Keratinocyte (primary cell): ENCODE measurements around the gene SLC1A2. TPM values are rescaled to one million over a fixed set of nuclear protein-coding genes. Genes with fewer than 3 reads are reported as not detected.
A peak's percentile ranks its signal among the peaks of the same experiment; 100 is the strongest.

Experiments
- DNase-seq: peaks from one replicate; pipeline ENCODE4 v3.0.0-alpha.2; 2011; ENCODE audit warnings: low read depth, missing footprints, low spot score
- FAIRE-seq: peaks from 2 replicates; lab custom pipeline; 2011; peaks lifted over from hg19 to GRCh38; lab: Jason Lieb, UNC
- H2AFZ ChIP-seq: 2 replicates; pipeline ENCODE4 v1.6.0; 2012; ENCODE audit warnings: low read length, control low read depth, inconsistent platforms; ENCODE audit not compliant: control insufficient read depth
- H3K27ac ChIP-seq: 2 replicates; pipeline ENCODE4 v1.5.1; 2011; ENCODE audit warnings: low read length; ENCODE audit not compliant: control insufficient read depth, insufficient read depth
- H3K27me3 ChIP-seq: 3 replicates; pipeline ENCODE4 v1.6.0; 2011; ENCODE audit warnings: low read length; ENCODE audit not compliant: control insufficient read depth, insufficient read depth; ENCODE audit errors: extremely low read depth
- H3K36me3 ChIP-seq, 2 experiments: 2 replicates in 1 of 2; 3 replicates in 1 of 2; pipeline ENCODE4 v1.5.1; 2011; ENCODE audit warnings: low read length in 2 of 2, mild to moderate bottlenecking in 1 of 2; ENCODE audit not compliant: control insufficient read depth in 2 of 2, insufficient read depth in 2 of 2; ENCODE audit errors: extremely low read depth in 1 of 2
- H3K4me1 ChIP-seq: 3 replicates; pipeline ENCODE4 v1.5.1; 2011; ENCODE audit warnings: low read length; ENCODE audit not compliant: control insufficient read depth, insufficient read depth; ENCODE audit errors: extremely low read depth
- H3K4me2 ChIP-seq: 3 replicates; pipeline ENCODE4 v1.6.0; 2011; ENCODE audit warnings: low read depth, low read length; ENCODE audit not compliant: control insufficient read depth, insufficient read depth; ENCODE audit errors: extremely low read depth
- H3K4me3 ChIP-seq, 3 experiments: fragments of 200-600 bp in 1 of 3; sonication (generic) in 1 of 3; 2 replicates in 2 of 3; 3 replicates in 1 of 3; pipeline ENCODE4 v1.5.1; 2011 to 2016; ENCODE audit warnings: low read length in 3 of 3, mild to moderate bottlenecking in 3 of 3, control low read depth in 2 of 3, inconsistent platforms in 1 of 3, low read depth in 1 of 3, mixed read lengths in 1 of 3, mixed run types in 1 of 3, moderate library complexity in 1 of 3; ENCODE audit not compliant: control insufficient read depth in 2 of 3, insufficient read depth in 2 of 3; ENCODE audit errors: extremely low read depth in 1 of 3
- H3K79me2 ChIP-seq: 2 replicates; pipeline ENCODE4 v1.6.0; 2012; ENCODE audit warnings: low read length; ENCODE audit not compliant: control insufficient read depth, insufficient read depth
- H3K9ac ChIP-seq: 3 replicates; pipeline ENCODE4 v1.6.0; 2011; ENCODE audit warnings: low read length; ENCODE audit not compliant: control insufficient read depth, insufficient read depth; ENCODE audit errors: extremely low read depth
- H3K9me1 ChIP-seq: 3 replicates; pipeline ENCODE4 v1.6.0; 2011; ENCODE audit warnings: low read length; ENCODE audit not compliant: control insufficient read depth, insufficient read depth; ENCODE audit errors: extremely low read depth
- H3K9me3 ChIP-seq: 2 replicates; pipeline ENCODE4 v1.5.1; 2012; ENCODE audit warnings: low read depth, low read length; ENCODE audit not compliant: control insufficient read depth
- H4K20me1 ChIP-seq: 3 replicates; pipeline ENCODE4 v1.6.0; 2011; ENCODE audit warnings: low read length; ENCODE audit not compliant: control insufficient read depth, insufficient read depth; ENCODE audit errors: extremely low read depth
- EZH2 ChIP-seq: IDR thresholded peaks from one replicate; pipeline ENCODE4 v1.6.1; 2012; ENCODE audit warnings: inconsistent platforms, mild to moderate bottlenecking, low read length, moderate library complexity
- dilution Hi-C: fragments of 300-500 bp; cut with MboI; formaldehyde crosslinking; loops from one replicate; pipeline ENCODE4 v1.7.0; 2020; ENCODE audit warnings: low sequenced_read_pairs; ENCODE audit not compliant: extremely low pct_ligation_motif_present
- polyA plus RNA-seq, 5 experiments: library from polyadenylated mRNA; depleted of rRNA in 3 of 5; stranded (reverse) in 3 of 5; stranded (forward) in 1 of 5; unstranded in 1 of 5; fragments of >200 nt; gene quantifications; 1 replicate in 1 of 5; 2 replicates in 3 of 5; 3 replicates in 1 of 5; pipeline versions ENCODE4 v1.2.1 to v1.2.3, GENCODE V29; 2011 to 2012; ENCODE audit warnings: missing spikeins in 2 of 5, low read depth in 1 of 5, low replicate concordance in 1 of 5
- TF ChIP-seq, protein P1 (sequence below), 3 experiments: IDR thresholded peaks in 1 of 3; conservative IDR thresholded peaks in 1 of 3; optimal IDR thresholded peaks in 1 of 3; 2 replicates in 2 of 3; 3 replicates in 1 of 3; pipeline versions ENCODE3 to v1.5.1; 2011; ENCODE audit warnings: low read length in 3 of 3, mild to moderate bottlenecking in 3 of 3, moderate library complexity in 2 of 3, control low read depth in 1 of 3, inconsistent platforms in 1 of 3; ENCODE audit not compliant: insufficient read depth in 2 of 3; ENCODE audit errors: extremely low read depth in 1 of 3

Gene SLC1A2
- polyA plus RNA-seq, 1 donor (not counting 4 experiments of a cell fraction or from before 2014, with no cell fraction given) = under 0.01 TPM

DNA sequence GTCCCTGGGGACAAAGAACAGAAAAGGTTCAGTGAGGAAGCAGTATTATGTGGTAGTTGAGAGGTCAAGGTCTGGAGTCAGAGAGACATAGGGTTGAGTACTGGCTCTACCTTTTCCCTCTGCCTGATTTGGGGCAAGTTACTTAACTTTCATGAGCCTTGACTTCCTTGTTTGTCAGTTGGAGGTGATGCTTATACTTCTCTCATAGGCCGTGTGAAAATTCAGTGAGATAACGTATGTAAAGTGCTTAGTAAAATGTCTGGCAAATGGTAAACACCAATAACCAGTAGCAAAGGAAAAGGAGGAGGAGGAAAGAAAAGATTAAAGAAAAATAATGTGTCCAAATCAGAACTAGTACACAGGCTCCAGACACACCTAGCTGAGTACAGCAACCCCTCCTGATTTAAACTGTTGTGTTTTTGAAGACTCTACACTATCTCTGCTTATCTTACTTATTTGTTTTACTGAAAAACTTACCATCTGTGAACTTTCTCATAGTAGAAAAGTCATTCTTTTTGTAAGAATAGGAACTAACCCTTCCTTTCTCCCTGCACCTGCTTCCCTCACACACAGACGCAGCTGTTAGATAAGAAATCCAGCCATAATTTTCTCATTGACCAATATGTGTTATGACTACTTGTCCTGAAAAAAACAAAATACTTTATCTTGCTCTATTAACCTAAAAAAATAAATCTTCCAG is 153.5 kb downstream of the SLC1A2 start:
- FAIRE-seq = peak; percentile 13
- dilution Hi-C loops = no loop called here
- no peak overlapping the region for H3K9ac ChIP-seq

GRCh38 chr11:35262735-35263134 is 156.6 kb downstream of the SLC1A2 start:
- Histone ChIP-seq H3K4me3 (no peak overlapping the region), H3K27me3 (no peaks in the 10 kb centered on the region), H3K9me1 (no peaks in the 10 kb centered on the region), H3K27ac (no peak overlapping the region), H4K20me1 (no peaks in the 10 kb centered on the region), H3K9ac (no peak overlapping the region), H3K36me3 (no peaks in the 10 kb centered on the region), H2AFZ (no peak overlapping the region), H3K9me3 (no peaks in the 10 kb centered on the region), H3K4me1 (no peaks in the 10 kb centered on the region), H3K79me2 (no peaks in the 10 kb centered on the region), H3K4me2 (no peak overlapping the region)
- FAIRE-seq = no peak
- dilution Hi-C loops = no loop called here
- no peak for DNase-seq
- TF ChIP-seq EZH2 = no peak

More for the DNA sequence above, 153.5 kb downstream of the SLC1A2 start:
- Histone ChIP-seq H3K36me3 (no peaks in the 10 kb centered on the region), H4K20me1 (no peaks in the 10 kb centered on the region), H3K9me3 (no peaks in the 10 kb centered on the region), H3K27me3 (no peaks in the 10 kb centered on the region), H3K27ac (no peak overlapping the region), H3K4me3 (no peak overlapping the region), H3K9me1 (no peaks in the 10 kb centered on the region), H3K79me2 (no peaks in the 10 kb centered on the region), H3K4me2 (no peak overlapping the region), H3K4me1 (no peaks in the 10 kb centered on the region), H2AFZ (no peak overlapping the region)
- no peak for DNase-seq
- TF ChIP-seq, protein P1, sequence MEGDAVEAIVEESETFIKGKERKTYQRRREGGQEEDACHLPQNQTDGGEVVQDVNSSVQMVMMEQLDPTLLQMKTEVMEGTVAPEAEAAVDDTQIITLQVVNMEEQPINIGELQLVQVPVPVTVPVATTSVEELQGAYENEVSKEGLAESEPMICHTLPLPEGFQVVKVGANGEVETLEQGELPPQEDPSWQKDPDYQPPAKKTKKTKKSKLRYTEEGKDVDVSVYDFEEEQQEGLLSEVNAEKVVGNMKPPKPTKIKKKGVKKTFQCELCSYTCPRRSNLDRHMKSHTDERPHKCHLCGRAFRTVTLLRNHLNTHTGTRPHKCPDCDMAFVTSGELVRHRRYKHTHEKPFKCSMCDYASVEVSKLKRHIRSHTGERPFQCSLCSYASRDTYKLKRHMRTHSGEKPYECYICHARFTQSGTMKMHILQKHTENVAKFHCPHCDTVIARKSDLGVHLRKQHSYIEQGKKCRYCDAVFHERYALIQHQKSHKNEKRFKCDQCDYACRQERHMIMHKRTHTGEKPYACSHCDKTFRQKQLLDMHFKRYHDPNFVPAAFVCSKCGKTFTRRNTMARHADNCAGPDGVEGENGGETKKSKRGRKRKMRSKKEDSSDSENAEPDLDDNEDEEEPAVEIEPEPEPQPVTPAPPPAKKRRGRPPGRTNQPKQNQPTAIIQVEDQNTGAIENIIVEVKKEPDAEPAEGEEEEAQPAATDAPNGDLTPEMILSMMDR (optimal IDR thresholded peaks at IDR 0.05 in 1 of 3, IDR thresholded peaks at IDR 0.05 in 1 of 3, conservative IDR thresholded peaks at IDR 0.05 in 1 of 3; ENCODE audit: extremely low read depth in 1 of 3, insufficient read depth in 2 of 3, low read length in 3 of 3) = no peak
- no peak for TF ChIP-seq EZH2
